ENCODE results near the gene ELOVL3. TPM values are rescaled to one million over a fixed set of nuclear protein-coding genes. Genes with fewer than 3 reads are reported as not detected.

Gene ELOVL3
- total and polyA plus RNA-seq, 2 of the 13 experiments (the other 11 are each of a cell fraction or from before 2014, with no cell fraction given) = 0.58 to 0.69 TPM

DNA sequence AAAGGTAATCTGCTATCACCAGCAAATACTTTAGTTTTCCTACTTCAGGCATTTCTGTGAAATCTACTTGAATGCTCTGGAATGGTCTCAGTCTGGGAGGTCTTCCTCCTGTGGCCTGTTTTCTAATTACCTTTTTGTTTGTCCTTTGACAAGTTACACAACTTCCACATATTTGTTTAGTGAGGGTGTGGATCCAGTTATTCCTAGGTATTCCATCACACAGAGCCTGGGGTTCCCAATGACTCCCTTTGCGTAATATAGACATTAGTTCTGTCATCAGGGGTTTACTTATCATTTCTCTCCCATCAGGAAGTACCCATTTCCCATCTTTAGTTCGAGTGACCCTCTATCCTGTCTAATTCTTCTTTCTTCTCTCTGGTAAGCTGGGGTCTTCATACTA lies 28.1 kb upstream of the ELOVL3 start:
- Histone ChIP-seq H3K4me1 (ENCODE audit: insufficient read depth, low read length) (0 out of 2 replicates have a peak, but pooled peaks cover 4% of the 10 kb centered on the region), H3K79me2 (ENCODE audit: insufficient read depth, low read length) (no peaks in the 10 kb centered on the region), H3K4me3 (replicated peaks in 1 of 3; ENCODE audit: insufficient read depth in 1 of 3, low read depth in 2 of 3, low read length in 3 of 3) (no peak overlapping the region), H3K27ac (ENCODE audit: extremely low read length, insufficient read depth, low read length) (no peak overlapping the region), H2AFZ (ENCODE audit: low read length) (no peak overlapping the region), H4K20me1 (ENCODE audit: insufficient read depth, low read length) (no peaks in the 10 kb centered on the region), H3K9ac (ENCODE audit: insufficient read depth, low read depth, low read length) (no peak overlapping the region), H3K4me2 (ENCODE audit: low read depth, low read length) (no peak overlapping the region), H3K36me3 (replicated peaks in 1 of 2; ENCODE audit: control insufficient read depth in 1 of 2, insufficient read depth in 2 of 2, low read length in 2 of 2) (no peaks in the 10 kb centered on the region), H3K9me3 (ENCODE audit: low read length) (no peaks in the 10 kb centered on the region; the same call in 1 of the 2 replicates), H3K27me3 (ENCODE audit: control insufficient read depth in 1 of 2, insufficient read depth in 2 of 2, low read length in 2 of 2) (peaks cover 0 to 5% of the 10 kb centered on the region in 2 experiments; a peak in 2 of 5 replicates)
- ChIA-PET POLR2A (no interaction called here), CTCF (ENCODE audit: low intra/inter-chr PET ratio, low total read pairs) (no interaction called here)
- WGBS (ENCODE audit: low lambda C conversion rate) = 3% methylated on average over 2 of the region's 2 CpGs
- DNase-seq (ENCODE audit: low spot score) (peak; percentile 20), FAIRE-seq (no peak), ATAC-seq (no peak)
- BruUV-seq (replicated peaks) = no TSS peak
- TF ChIP-seq CCDC6 (CRISPR knock-in tag; IDR thresholded peaks at IDR 0.05) = no peak
- TF ChIP-seq FOXA3 (CRISPR knock-in tag; IDR thresholded peaks at IDR 0.05) = peak; percentile 8; the same call in 1 of the 2 replicates
- peak; percentile 22; the same call in 1 of the 2 replicates for TF ChIP-seq CEBPB (IDR thresholded peaks at IDR 0.05; ENCODE audit: borderline replicate concordance, low read depth, low read length)
- in situ Hi-C loops (cut with HindIII; ENCODE audit: extremely low pct_ligation_motif_present, low pct_unique_long_range_greater_than_20kb) (no loop called here), intact Hi-C loops (cut with micrococcal nuclease; ENCODE audit: unreplicated experiment) (no loop called here)

DNA sequence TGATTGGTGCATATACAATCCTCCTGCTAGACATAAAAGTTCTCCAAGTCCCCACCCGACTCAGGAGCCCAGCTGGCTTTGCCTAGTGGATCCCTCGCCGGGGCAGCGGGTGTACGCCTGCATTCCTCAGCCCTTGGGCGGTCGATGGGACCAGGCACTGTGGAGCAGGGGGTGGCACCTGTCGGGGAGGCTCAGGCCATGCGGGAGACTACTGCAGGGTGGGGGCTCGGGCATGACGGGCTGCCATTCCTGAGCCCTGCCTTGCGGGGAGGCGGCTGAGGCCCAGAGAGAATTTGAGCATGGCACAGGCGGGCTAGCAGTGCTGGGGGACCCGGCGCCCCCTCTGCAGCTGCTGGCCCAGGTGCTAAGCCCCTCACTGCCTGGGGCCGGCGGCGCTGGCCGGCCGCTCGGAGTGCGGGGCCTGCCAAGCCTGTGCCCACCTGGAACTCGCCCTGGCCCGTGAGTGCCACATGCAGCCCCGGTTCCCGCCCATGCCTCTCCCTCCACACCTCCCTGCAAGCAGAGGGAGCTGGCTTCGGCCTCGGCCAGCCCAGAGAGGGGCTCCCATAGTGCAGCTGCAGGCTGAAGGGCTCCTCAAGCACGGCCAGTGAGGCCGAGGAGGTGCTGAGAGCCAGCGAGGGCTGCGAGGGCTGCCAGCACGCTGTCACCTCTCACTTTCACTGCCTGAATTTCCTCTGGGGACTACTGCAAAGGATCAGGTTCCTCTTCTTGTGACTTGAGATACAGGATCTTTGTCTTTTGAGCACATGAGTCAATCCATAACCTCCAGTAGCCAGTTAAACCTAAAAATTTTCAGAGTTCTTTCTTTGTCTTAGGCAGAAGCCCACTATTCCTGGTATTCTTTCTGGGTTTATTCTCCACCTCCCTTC lies 25.1 kb upstream of the ELOVL3 start:
- no peaks in the 10 kb centered on the region; a peak in 2 of 5 replicates for H3K27me3 ChIP-seq (ENCODE audit: control insufficient read depth in 1 of 2, insufficient read depth in 2 of 2, low read length in 2 of 2)
- intact Hi-C loops (cut with micrococcal nuclease; ENCODE audit: unreplicated experiment) = no loop called here
- no peak overlapping the region for H2AFZ ChIP-seq (ENCODE audit: low read length)
- ATAC-seq (no peak), FAIRE-seq (no peak), DNase-seq (ENCODE audit: low spot score) (no peak)
- H3K4me1 ChIP-seq (ENCODE audit: insufficient read depth, low read length) = 0 out of 2 replicates have a peak, but pooled peaks cover 4% of the 10 kb centered on the region
- no peak for TF ChIP-seq XBP1 (CRISPR knock-in tag; IDR thresholded peaks at IDR 0.05)
- TF ChIP-seq, protein P1, sequence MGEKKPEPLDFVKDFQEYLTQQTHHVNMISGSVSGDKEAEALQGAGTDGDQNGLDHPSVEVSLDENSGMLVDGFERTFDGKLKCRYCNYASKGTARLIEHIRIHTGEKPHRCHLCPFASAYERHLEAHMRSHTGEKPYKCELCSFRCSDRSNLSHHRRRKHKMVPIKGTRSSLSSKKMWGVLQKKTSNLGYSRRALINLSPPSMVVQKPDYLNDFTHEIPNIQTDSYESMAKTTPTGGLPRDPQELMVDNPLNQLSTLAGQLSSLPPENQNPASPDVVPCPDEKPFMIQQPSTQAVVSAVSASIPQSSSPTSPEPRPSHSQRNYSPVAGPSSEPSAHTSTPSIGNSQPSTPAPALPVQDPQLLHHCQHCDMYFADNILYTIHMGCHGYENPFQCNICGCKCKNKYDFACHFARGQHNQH (CRISPR knock-in tag; IDR thresholded peaks at IDR 0.05) = no peak
- no peak for TF ChIP-seq WIZ (CRISPR knock-in tag; IDR thresholded peaks at IDR 0.05)
- no peak for TF ChIP-seq MED8 (CRISPR knock-in tag; IDR thresholded peaks at IDR 0.05; ENCODE audit: insufficient replicate concordance)
- TF ChIP-seq ZNF850 (CRISPR knock-in tag; conservative IDR thresholded peaks at IDR 0.05) = peak; percentile 98
- TF ChIP-seq KLF15 (CRISPR knock-in tag; IDR thresholded peaks at IDR 0.05; ENCODE audit: borderline replicate concordance) = no peak
- TF ChIP-seq, protein P2, sequence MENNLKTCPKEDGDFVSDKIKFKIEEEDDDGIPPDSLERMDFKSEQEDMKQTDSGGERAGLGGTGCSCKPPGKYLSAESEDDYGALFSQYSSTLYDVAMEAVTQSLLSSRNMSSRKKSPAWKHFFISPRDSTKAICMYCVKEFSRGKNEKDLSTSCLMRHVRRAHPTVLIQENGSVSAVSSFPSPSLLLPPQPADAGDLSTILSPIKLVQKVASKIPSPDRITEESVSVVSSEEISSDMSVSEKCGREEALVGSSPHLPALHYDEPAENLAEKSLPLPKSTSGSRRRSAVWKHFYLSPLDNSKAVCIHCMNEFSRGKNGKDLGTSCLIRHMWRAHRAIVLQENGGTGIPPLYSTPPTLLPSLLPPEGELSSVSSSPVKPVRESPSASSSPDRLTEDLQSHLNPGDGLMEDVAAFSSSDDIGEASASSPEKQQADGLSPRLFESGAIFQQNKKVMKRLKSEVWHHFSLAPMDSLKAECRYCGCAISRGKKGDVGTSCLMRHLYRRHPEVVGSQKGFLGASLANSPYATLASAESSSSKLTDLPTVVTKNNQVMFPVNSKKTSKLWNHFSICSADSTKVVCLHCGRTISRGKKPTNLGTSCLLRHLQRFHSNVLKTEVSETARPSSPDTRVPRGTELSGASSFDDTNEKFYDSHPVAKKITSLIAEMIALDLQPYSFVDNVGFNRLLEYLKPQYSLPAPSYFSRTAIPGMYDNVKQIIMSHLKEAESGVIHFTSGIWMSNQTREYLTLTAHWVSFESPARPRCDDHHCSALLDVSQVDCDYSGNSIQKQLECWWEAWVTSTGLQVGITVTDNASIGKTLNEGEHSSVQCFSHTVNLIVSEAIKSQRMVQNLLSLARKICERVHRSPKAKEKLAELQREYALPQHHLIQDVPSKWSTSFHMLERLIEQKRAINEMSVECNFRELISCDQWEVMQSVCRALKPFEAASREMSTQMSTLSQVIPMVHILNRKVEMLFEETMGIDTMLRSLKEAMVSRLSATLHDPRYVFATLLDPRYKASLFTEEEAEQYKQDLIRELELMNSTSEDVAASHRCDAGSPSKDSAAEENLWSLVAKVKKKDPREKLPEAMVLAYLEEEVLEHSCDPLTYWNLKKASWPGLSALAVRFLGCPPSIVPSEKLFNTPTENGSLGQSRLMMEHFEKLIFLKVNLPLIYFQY (CRISPR knock-in tag; IDR thresholded peaks at IDR 0.05; ENCODE audit: borderline replicate concordance) = no peak
- H4K20me1 ChIP-seq (ENCODE audit: insufficient read depth, low read length) = no peaks in the 10 kb centered on the region
- no peak overlapping the region for H3K27ac ChIP-seq (ENCODE audit: extremely low read length, insufficient read depth, low read length)
- in situ Hi-C loops (cut with HindIII; ENCODE audit: extremely low pct_ligation_motif_present, low pct_unique_long_range_greater_than_20kb) = no loop called here
- H3K4me2 ChIP-seq (ENCODE audit: low read depth, low read length) = no peak overlapping the region
- ChIA-PET CTCF (ENCODE audit: low intra/inter-chr PET ratio, low total read pairs) (no interaction called here), POLR2A (no interaction called here)
- no peak overlapping the region for H3K9ac ChIP-seq (ENCODE audit: insufficient read depth, low read depth, low read length)
- no TSS peak for BruUV-seq (replicated peaks)
- no peaks in the 10 kb centered on the region for H3K79me2 ChIP-seq (ENCODE audit: insufficient read depth, low read length)
- no peaks in the 10 kb centered on the region for H3K9me3 ChIP-seq (ENCODE audit: low read length)
- H3K36me3 ChIP-seq (replicated peaks in 1 of 2; ENCODE audit: control insufficient read depth in 1 of 2, insufficient read depth in 2 of 2, low read length in 2 of 2) = no peaks in the 10 kb centered on the region
- 67% methylated on average over 11 of the region's 34 CpGs for WGBS (ENCODE audit: low lambda C conversion rate)
- no peak overlapping the region for H3K4me3 ChIP-seq (replicated peaks in 1 of 3; ENCODE audit: insufficient read depth in 1 of 3, low read depth in 2 of 3, low read length in 3 of 3)

Data from HepG2 (cell line).